Spinal cord (tissue), 10 donors: ENCODE data around the gene ARSD. TPM values are rescaled to one million over a fixed set of nuclear protein-coding genes. Genes with fewer than 3 reads are reported as not detected.
A peak's percentile ranks its signal among the peaks of the same experiment; 100 is the strongest.
"Not testable (repeated sequence)": the region's sequence is repeated elsewhere in the genome, so short reads cannot be mapped to it uniquely, and the experiment has no call there.

Experiments used
- DNase-seq, 6 donors: peaks; one replicate each; pipeline versions ENCODE4 v3.0.0 to v3.0.0-alpha.2; 2013 to 2015; ENCODE audit warnings: low spot score in 6 of 6, low read depth in 4 of 6
- H3K27ac ChIP-seq: one replicate; pipeline ENCODE4 v1.5.1; 2013; ENCODE audit warnings: low read depth, low read length, control low read depth
- H3K27me3 ChIP-seq: one replicate; pipeline ENCODE4 v1.6.1; 2013; ENCODE audit warnings: low read length; ENCODE audit not compliant: control insufficient read depth, insufficient read depth
- H3K36me3 ChIP-seq: one replicate; pipeline ENCODE4 v1.6.1; 2013; ENCODE audit warnings: low read length; ENCODE audit not compliant: control insufficient read depth, insufficient read depth
- H3K4me1 ChIP-seq: one replicate; pipeline ENCODE4 v1.6.1; 2013; ENCODE audit warnings: low read length; ENCODE audit not compliant: control insufficient read depth, insufficient read depth
- H3K4me3 ChIP-seq: one replicate; pipeline ENCODE4 v1.5.1; 2013; ENCODE audit warnings: low read depth, low read length, control low read depth
- H3K9me3 ChIP-seq: one replicate; pipeline ENCODE4 v1.6.1; 2013; ENCODE audit warnings: low read length; ENCODE audit not compliant: control insufficient read depth, insufficient read depth
- WGBS: methylation state at CpG from one replicate; pipeline ENCODE4 v1.1.5; 2013; ENCODE audit warnings: missing lambda C conversion rate; ENCODE audit not compliant: insufficient coverage; 5-methylcytosine and 5-hydroxymethylcytosine counted together
- polyA plus RNA-seq, 2 donors: library from polyadenylated mRNA; unstranded; fragments of 120-200 nt; gene quantifications; one replicate each; pipeline ENCODE4 v1.2.1, GENCODE V29; 2013; ENCODE audit not compliant: insufficient read length in 2 of 2
- total RNA-seq, 2 donors: library from RNA; depleted of rRNA in 1 of 2; stranded (reverse); fragments of 120-200 nt in 1 of 2; fragments of >200 nt in 1 of 2; gene quantifications; one replicate each; pipeline versions ENCODE4 v1.2.3 to v1.2.4, GENCODE V29; 2013 to 2014
- donor health status: healthy.

Gene ARSD
- total and polyA plus RNA-seq, 4 donors: 14.5 to 32.9 (median 16.7) TPM

- H3K9me3 ChIP-seq: peaks cover 2% of the 10 kb centered on the region
- H3K36me3 ChIP-seq: peaks cover 2% of the 10 kb centered on the region
- WGBS: 92% methylated on average over 13 of the region's 18 CpGs
- H3K4me3 ChIP-seq: no peak overlapping the region
- no peaks in the 10 kb centered on the region for H3K27me3 ChIP-seq
- no peak for DNase-seq
- no peak overlapping the region for H3K27ac ChIP-seq
- no peaks in the 10 kb centered on the region for H3K4me1 ChIP-seq
These were observed 5.9 kb upstream of the ARSD start for GRCh38 chrX:2934715-2935710.

GRCh38 chrX:2933125-2933900, 4.2 kb upstream of the ARSD start:
- no peak overlapping the region for H3K4me3 ChIP-seq
- 88% methylated on average over 12 of the region's 19 CpGs for WGBS
- peaks cover 2% of the 10 kb centered on the region for H3K9me3 ChIP-seq
- DNase-seq: no peak
- H3K4me1 ChIP-seq: peaks cover 6% of the 10 kb centered on the region
- no peaks in the 10 kb centered on the region for H3K27me3 ChIP-seq
- H3K36me3 ChIP-seq: peaks cover 2% of the 10 kb centered on the region
- no peak overlapping the region for H3K27ac ChIP-seq

GRCh38 chrX:2931612-2932011, 2.5 kb upstream of the ARSD start:
- Histone ChIP-seq H3K27me3 (no peaks in the 10 kb centered on the region), H3K9me3 (peaks cover 2% of the 10 kb centered on the region), H3K36me3 (peaks cover 3% of the 10 kb centered on the region), H3K4me1 (peaks cover 12% of the 10 kb centered on the region), H3K27ac (no peak overlapping the region), H3K4me3 (no peak overlapping the region)
- 73% methylated on average over 3 of the region's 4 CpGs for WGBS
- no peak for DNase-seq

GRCh38 chrX:2931155-2931554, 2.0 kb upstream of the ARSD start:
- Histone ChIP-seq H3K4me3 (no peak overlapping the region), H3K27ac (no peak overlapping the region), H3K9me3 (peaks cover 2% of the 10 kb centered on the region), H3K36me3 (peaks cover 3% of the 10 kb centered on the region), H3K27me3 (no peaks in the 10 kb centered on the region), H3K4me1 (peaks cover 12% of the 10 kb centered on the region)
- 80% methylated on average over 1 of the region's 2 CpGs for whole genome bisulfite sequencing
- DNase-seq: no peak

GRCh38 chrX:2928191-2928582, 952 bp downstream of the ARSD start:
- peaks cover 12% of the 10 kb centered on the region for H3K4me1 ChIP-seq
- DNase-seq: peak; percentile 12 to 89 (median 46)
- WGBS: 0% methylated on average over 26 of the region's 27 CpGs

GRCh38 chrX:2926664-2927275, 2.4 kb downstream of the ARSD start:
- DNase-seq: no peak
- Histone ChIP-seq H3K4me1 (peaks cover 12% of the 10 kb centered on the region), H3K36me3 (peaks cover 21% of the 10 kb centered on the region), H3K9me3 (peaks cover 2% of the 10 kb centered on the region), H3K27ac (no peak overlapping the region), H3K27me3 (no peaks in the 10 kb centered on the region), H3K4me3 (no peak overlapping the region)
- WGBS: 95% methylated on average over 7 of the region's 15 CpGs

More at GRCh38 chrX:2928191-2928582, 952 bp downstream of the ARSD start:
- peak overlapping the region; percentile 96 for H3K27ac ChIP-seq
- H3K4me3 ChIP-seq: peak overlapping the region; percentile 71
- peaks cover 2% of the 10 kb centered on the region for H3K9me3 ChIP-seq
- H3K27me3 ChIP-seq: no peaks in the 10 kb centered on the region
- H3K36me3 ChIP-seq: peaks cover 12% of the 10 kb centered on the region

GRCh38 chrX:2926255-2926654, 2.9 kb downstream of the ARSD start:
- H3K4me1 ChIP-seq: peaks cover 12% of the 10 kb centered on the region
- WGBS: 73% methylated on average over 2 of the region's 4 CpGs
- not testable (repeated sequence) for H3K9me3 ChIP-seq, H3K27ac ChIP-seq, H3K27me3 ChIP-seq, DNase-seq, H3K4me3 ChIP-seq
- H3K36me3 ChIP-seq: peaks cover 24% of the 10 kb centered on the region

GRCh38 chrX:2924151-2924550, 5.0 kb downstream of the ARSD start:
- no peaks in the 10 kb centered on the region for H3K9me3 ChIP-seq
- no peak for DNase-seq
- H3K27me3 ChIP-seq: no peaks in the 10 kb centered on the region
- no peak overlapping the region for H3K4me3 ChIP-seq
- 92% methylated on average over 7 of the region's 9 CpGs for WGBS
- no peak overlapping the region for H3K27ac ChIP-seq
- H3K4me1 ChIP-seq: peaks cover 6% of the 10 kb centered on the region
- peaks cover 32% of the 10 kb centered on the region for H3K36me3 ChIP-seq

- Histone ChIP-seq H3K9me3 (no peaks in the 10 kb centered on the region), H3K4me3 (no peak overlapping the region), H3K4me1 (no peaks in the 10 kb centered on the region), H3K27me3 (no peaks in the 10 kb centered on the region), H3K27ac (no peak overlapping the region), H3K36me3 (peaks cover 42% of the 10 kb centered on the region)
- no peak for DNase-seq
- WGBS: 96% methylated on average over 7 of the region's 9 CpGs
These were observed 7.4 kb downstream of the ARSD start for GRCh38 chrX:2921750-2922149.
